Right lobe of liver (tissue), 4 donors: ENCODE results near the gene POLR2E.

Experiments used
- POLR2A ChIP-seq: fragments of 450-650 bp; IDR thresholded peaks from one replicate; pipeline ENCODE4 v1.6.1; 2017; ENCODE audit warnings: antibody characterized with exemption, mild to moderate bottlenecking
- TF ChIP-seq, protein P1 (sequence below), 4 donors: fragments of 200-600 bp in 3 of 4; fragments of 450-650 bp in 1 of 4; IDR thresholded peaks; one replicate each; pipeline versions ENCODE4 v1.5.1 to v1.8.0; 2016 to 2022; ENCODE audit warnings: antibody characterized with exemption in 4 of 4, mild to moderate bottlenecking in 2 of 4
- donor health status: DM: no; HTN: no; CAD: no.
- donor health status: DM: no; HTN: no; CAD: no.
- donor health status: DM: no; HTN: yes; CAD: no.

DNA sequence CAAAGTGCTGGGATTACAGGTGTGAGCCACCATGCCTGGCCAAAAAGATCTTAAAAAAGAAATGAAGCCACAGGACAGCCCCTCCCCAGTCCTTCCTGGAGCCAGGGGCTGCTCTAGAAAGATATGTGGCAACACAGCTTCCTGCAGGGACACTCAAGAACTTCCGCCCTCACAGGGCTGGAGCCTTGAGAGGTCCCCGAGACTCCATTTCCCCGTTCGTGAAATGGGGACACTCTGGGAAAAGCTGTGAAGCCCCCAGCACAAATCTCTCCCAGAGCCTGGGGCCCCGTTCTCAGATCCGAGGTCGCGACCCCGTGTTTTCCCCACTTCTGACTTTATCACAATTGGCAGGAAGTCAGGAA lies 6.1 kb upstream of the POLR2E start:
- TF ChIP-seq POLR2A, result no peak
- TF ChIP-seq, protein P1, sequence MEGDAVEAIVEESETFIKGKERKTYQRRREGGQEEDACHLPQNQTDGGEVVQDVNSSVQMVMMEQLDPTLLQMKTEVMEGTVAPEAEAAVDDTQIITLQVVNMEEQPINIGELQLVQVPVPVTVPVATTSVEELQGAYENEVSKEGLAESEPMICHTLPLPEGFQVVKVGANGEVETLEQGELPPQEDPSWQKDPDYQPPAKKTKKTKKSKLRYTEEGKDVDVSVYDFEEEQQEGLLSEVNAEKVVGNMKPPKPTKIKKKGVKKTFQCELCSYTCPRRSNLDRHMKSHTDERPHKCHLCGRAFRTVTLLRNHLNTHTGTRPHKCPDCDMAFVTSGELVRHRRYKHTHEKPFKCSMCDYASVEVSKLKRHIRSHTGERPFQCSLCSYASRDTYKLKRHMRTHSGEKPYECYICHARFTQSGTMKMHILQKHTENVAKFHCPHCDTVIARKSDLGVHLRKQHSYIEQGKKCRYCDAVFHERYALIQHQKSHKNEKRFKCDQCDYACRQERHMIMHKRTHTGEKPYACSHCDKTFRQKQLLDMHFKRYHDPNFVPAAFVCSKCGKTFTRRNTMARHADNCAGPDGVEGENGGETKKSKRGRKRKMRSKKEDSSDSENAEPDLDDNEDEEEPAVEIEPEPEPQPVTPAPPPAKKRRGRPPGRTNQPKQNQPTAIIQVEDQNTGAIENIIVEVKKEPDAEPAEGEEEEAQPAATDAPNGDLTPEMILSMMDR (IDR thresholded peaks at IDR 0.05), result no peak
